Subcutaneous abdominal adipose tissue (tissue), 5 donors: ENCODE measurements around the gene TBX3.

ENCODE experiments used
- H3K27ac ChIP-seq: one replicate; pipeline ENCODE4 v1.7.0; 2013; ENCODE audit warnings: low read depth, mild to moderate bottlenecking, inconsistent platforms, low read length, moderate library complexity
- H3K27me3 ChIP-seq, 5 donors: one replicate each; pipeline ENCODE4 v1.7.0; 2013; ENCODE audit warnings: low read length in 5 of 5, inconsistent platforms in 1 of 5; ENCODE audit not compliant: control insufficient read depth in 5 of 5, insufficient read depth in 4 of 5
- H3K36me3 ChIP-seq, 5 donors: one replicate each; pipeline ENCODE4 v1.7.0; 2013; ENCODE audit warnings: low read length in 5 of 5; ENCODE audit not compliant: control insufficient read depth in 5 of 5, insufficient read depth in 5 of 5
- H3K4me1 ChIP-seq, 5 donors: one replicate each; pipeline ENCODE4 v1.7.0; 2013; ENCODE audit warnings: low read length in 5 of 5, mild to moderate bottlenecking in 3 of 5, moderate library complexity in 1 of 5; ENCODE audit not compliant: control insufficient read depth in 5 of 5, insufficient read depth in 5 of 5
- H3K4me3 ChIP-seq, 5 donors: one replicate each; pipeline ENCODE4 v1.7.0; 2013; ENCODE audit warnings: low read length in 5 of 5, low read depth in 1 of 5
- H3K9ac ChIP-seq, 5 donors: one replicate each; pipeline ENCODE4 v1.7.0; 2013; ENCODE audit warnings: low read length in 5 of 5, mild to moderate bottlenecking in 4 of 5, moderate library complexity in 3 of 5
- H3K9me3 ChIP-seq, 5 donors: one replicate each; pipeline ENCODE4 v1.7.0; 2013; ENCODE audit warnings: low read length in 5 of 5; ENCODE audit not compliant: control insufficient read depth in 5 of 5
- donor health status: healthy.
- donor health status: healthy.
- donor health status: healthy.
- donor health status: healthy.
- donor health status: healthy.

TBX3 gene

DNA sequence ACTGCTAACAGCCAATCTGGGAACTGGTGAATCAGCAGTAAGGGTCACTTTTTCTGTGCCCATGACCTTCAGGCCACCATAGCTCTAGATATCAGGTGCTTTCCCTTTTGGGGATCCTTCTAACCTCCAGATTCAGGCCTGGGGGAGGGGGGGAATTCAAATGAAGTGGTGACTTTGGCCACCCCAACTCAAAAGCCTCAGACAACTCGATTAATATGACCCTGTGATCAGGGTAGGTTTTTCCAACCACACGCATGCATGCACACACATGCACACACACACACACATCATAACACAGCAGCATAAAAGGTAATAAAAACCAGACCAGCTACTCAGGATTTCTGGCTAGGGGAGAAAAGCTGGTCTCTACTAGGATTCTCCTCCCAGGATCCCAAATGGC lies 5.3 kb downstream of the TBX3 start:
- Histone ChIP-seq H3K27me3 (peaks cover 0 to 3% (median 0%) of the 10 kb centered on the region in 5 donors), H3K9me3 (no peaks in the 10 kb centered on the region), H3K4me3 (peak overlapping the region in 3 of 5 donors; percentile 91 to 93 (median 92)), H3K27ac (no peak overlapping the region), H3K9ac (no peak overlapping the region), H3K36me3 (peaks cover 5 to 48% (median 40%) of the 10 kb centered on the region in 5 donors), H3K4me1 (peaks cover 0 to 63% (median 45%) of the 10 kb centered on the region in 5 donors)

DNA sequence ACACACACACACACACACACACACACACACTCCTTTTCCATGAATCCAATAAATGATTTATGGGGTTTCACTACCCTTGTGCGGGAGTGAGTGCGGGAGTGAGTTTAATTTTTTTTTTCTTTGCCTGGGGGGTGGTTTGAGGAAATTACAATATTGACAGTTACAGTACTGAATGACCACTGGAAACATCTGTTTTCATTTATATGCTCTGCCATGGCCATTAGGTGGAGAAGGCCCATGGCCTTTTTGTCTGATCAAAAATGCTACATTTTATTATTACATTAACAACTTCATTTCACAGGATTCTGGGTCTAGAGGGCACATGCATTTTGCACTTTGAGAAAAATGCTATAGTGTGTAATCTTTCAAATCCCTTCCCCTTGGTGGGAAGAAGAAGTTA lies 5.9 kb downstream of the TBX3 start:
- H3K27ac ChIP-seq = no peak overlapping the region
- H3K9ac ChIP-seq = no peak overlapping the region
- H3K4me1 ChIP-seq = peaks cover 0 to 63% (median 52%) of the 10 kb centered on the region in 5 donors
- H3K4me3 ChIP-seq = no peak overlapping the region
- no peaks in the 10 kb centered on the region for H3K9me3 ChIP-seq
- peaks cover 6 to 55% (median 46%) of the 10 kb centered on the region in 5 donors for H3K36me3 ChIP-seq
- H3K27me3 ChIP-seq = peaks cover 0 to 3% (median 0%) of the 10 kb centered on the region in 5 donors

GRCh38 chr12:114676142-114676741 lies 7.7 kb downstream of the TBX3 start:
- Histone ChIP-seq H3K4me3 (no peak overlapping the region), H3K9me3 (no peaks in the 10 kb centered on the region), H3K27ac (no peak overlapping the region), H3K36me3 (peaks cover 6 to 67% (median 57%) of the 10 kb centered on the region in 5 donors), H3K4me1 (peaks cover 0 to 64% (median 53%) of the 10 kb centered on the region in 5 donors), H3K27me3 (no peaks in the 10 kb centered on the region), H3K9ac (peak overlapping the region in 1 of 5 donors; percentile 60)

- Histone ChIP-seq H3K9ac (no peak overlapping the region), H3K27me3 (no peaks in the 10 kb centered on the region), H3K4me3 (no peak overlapping the region), H3K4me1 (peaks cover 0 to 72% (median 54%) of the 10 kb centered on the region in 5 donors), H3K9me3 (no peaks in the 10 kb centered on the region), H3K27ac (no peak overlapping the region), H3K36me3 (peaks cover 6 to 68% (median 57%) of the 10 kb centered on the region in 5 donors)
These were observed 9.5 kb downstream of the TBX3 start for GRCh38 chr12:114674251-114675047.

DNA sequence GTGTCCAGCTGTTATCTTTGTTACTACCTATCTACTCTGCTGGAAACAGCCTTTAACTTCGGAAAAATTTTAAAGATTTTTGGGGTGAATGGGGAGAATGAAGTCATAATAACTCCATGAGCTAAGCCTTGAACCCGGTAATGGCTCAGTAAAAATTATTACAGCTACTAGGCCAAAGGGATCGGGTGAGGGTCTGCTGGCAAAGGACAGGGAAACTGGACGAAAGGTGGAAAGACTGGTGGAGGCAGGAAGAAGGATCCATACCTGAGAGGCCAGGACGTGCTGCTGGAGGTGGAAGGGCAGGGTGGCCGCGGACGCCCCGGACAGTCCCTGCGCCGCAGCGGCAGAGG lies 10.1 kb downstream of the TBX3 start:
- Histone ChIP-seq H3K27me3 (no peaks in the 10 kb centered on the region), H3K4me3 (no peak overlapping the region), H3K27ac (peak overlapping the region; percentile 12), H3K9me3 (no peaks in the 10 kb centered on the region), H3K9ac (no peak overlapping the region), H3K4me1 (peaks cover 0 to 71% (median 53%) of the 10 kb centered on the region in 5 donors), H3K36me3 (peaks cover 6 to 67% (median 57%) of the 10 kb centered on the region in 5 donors)

- Histone ChIP-seq H3K27me3 (no peaks in the 10 kb centered on the region), H3K4me1 (peaks cover 0 to 69% (median 51%) of the 10 kb centered on the region in 5 donors), H3K27ac (peak overlapping the region; percentile 12), H3K9me3 (no peaks in the 10 kb centered on the region), H3K9ac (peak overlapping the region in 1 of 5 donors; percentile 17), H3K4me3 (no peak overlapping the region), H3K36me3 (peaks cover 6 to 62% (median 51%) of the 10 kb centered on the region in 5 donors)
These were observed 10.7 kb downstream of the TBX3 start for GRCh38 chr12:114673169-114673833.

DNA sequence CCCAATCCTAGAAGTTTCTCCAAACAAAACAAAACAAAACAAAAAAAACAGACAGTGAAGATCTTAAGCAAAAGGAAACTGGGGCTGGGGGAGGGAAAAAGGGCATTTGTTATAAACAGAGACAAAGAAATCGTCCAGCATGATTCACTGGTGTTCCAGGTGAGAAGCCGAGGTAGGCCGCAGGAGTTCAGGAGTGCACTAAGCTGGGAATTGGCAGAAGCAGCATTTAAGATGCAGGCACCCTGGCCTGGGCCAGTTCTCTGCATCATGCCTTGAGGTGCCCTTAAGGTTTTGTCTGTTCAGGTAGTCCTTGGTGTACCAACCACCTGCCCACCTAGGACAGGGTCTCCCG lies 11.2 kb downstream of the TBX3 start:
- Histone ChIP-seq H3K27ac (peak overlapping the region; percentile 12), H3K4me3 (no peak overlapping the region)

GRCh38 chr12:114671443-114672411 lies 12.2 kb downstream of the TBX3 start:
- H3K27ac ChIP-seq = peak overlapping the region; percentile 12
- H3K9ac ChIP-seq = peak overlapping the region in 1 of 5 donors; percentile 43
- H3K27me3 ChIP-seq = peaks cover 0 to 13% (median 3%) of the 10 kb centered on the region in 5 donors
- H3K4me3 ChIP-seq = peak overlapping the region; percentile 10 to 40 (median 22)
- peaks cover 2 to 49% (median 40%) of the 10 kb centered on the region in 5 donors for H3K36me3 ChIP-seq
- H3K4me1 ChIP-seq = peaks cover 0 to 70% (median 48%) of the 10 kb centered on the region in 5 donors
- no peaks in the 10 kb centered on the region for H3K9me3 ChIP-seq

More for the DNA sequence above, 11.2 kb downstream of the TBX3 start:
- Histone ChIP-seq H3K9me3 (no peaks in the 10 kb centered on the region), H3K27me3 (peaks cover 0 to 4% (median 0%) of the 10 kb centered on the region in 5 donors), H3K4me1 (peaks cover 0 to 70% (median 50%) of the 10 kb centered on the region in 5 donors), H3K9ac (no peak overlapping the region), H3K36me3 (peaks cover 6 to 58% (median 50%) of the 10 kb centered on the region in 5 donors)

DNA sequence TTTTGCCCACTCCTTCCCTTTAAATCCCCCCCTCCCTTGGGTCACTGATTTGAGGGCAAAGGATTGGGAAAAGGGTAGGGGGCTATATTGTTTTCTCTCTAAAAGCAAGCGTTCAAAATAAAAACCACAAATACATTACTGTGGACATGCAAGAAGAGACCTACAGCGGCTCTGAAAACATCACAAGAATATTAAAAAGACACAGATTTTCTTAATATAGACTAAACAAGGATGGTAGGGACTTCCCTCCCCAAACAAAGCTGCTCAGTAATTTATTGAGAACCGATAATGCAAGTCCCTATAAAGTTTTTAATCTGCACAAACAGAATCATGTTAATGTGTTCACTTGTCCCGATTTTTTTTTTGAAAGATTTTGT lies 12.9 kb downstream of the TBX3 start:
- H3K4me3 ChIP-seq = peak overlapping the region in 2 of 5 donors; percentile 10 to 40
- peaks cover 0 to 15% (median 4%) of the 10 kb centered on the region in 5 donors for H3K27me3 ChIP-seq
- H3K9ac ChIP-seq = peak overlapping the region in 2 of 5 donors; percentile 7 to 43
- H3K36me3 ChIP-seq = peaks cover 2 to 42% (median 33%) of the 10 kb centered on the region in 5 donors
- H3K4me1 ChIP-seq = peaks cover 0 to 69% (median 45%) of the 10 kb centered on the region in 5 donors
- peak overlapping the region; percentile 11 for H3K27ac ChIP-seq
- no peaks in the 10 kb centered on the region for H3K9me3 ChIP-seq
